GM23338 (cell line): ENCODE results near the gene NUP42. TPM values are rescaled to one million over a fixed set of nuclear protein-coding genes. Genes with fewer than 3 reads are reported as not detected.

ENCODE experiments used
- ATAC-seq: fragments of 200-7000 bp; cut with Tn5 transposase; 3 replicates; pipeline ENCODE4 v1.9.1; 2020
- DNase-seq: peaks from one replicate; pipeline ENCODE4 v3.0.0-alpha.2; 2015; ENCODE audit warnings: low spot score
- H2AFZ ChIP-seq: fragments of 200-600 bp; sonication (generic); 2 replicates; pipeline ENCODE4 v1.8.0; 2016; ENCODE audit warnings: antibody characterized with exemption, mild to moderate bottlenecking, moderate library complexity
- H3F3A ChIP-seq: fragments of 200-600 bp; sonication (generic); replicated peaks from 2 replicates; pipeline ENCODE4 v1.8.0; 2017; ENCODE audit warnings: antibody characterized with exemption, mixed run types, low read depth
- H3K27ac ChIP-seq: fragments of 200-600 bp; sonication (generic); 2 replicates; pipeline ENCODE4 v1.6.1; 2016; ENCODE audit warnings: low read depth
- H3K27me3 ChIP-seq: fragments of 200-600 bp; sonication (generic); 2 replicates; pipeline ENCODE4 v1.8.0; 2016; ENCODE audit warnings: mild to moderate bottlenecking, mixed run types, moderate library complexity; ENCODE audit not compliant: insufficient read depth
- H3K36me3 ChIP-seq: fragments of 200-600 bp; sonication (generic); 2 replicates; pipeline ENCODE4 v1.8.0; 2016; ENCODE audit warnings: mild to moderate bottlenecking; ENCODE audit not compliant: insufficient read depth
- H3K4me1 ChIP-seq: fragments of 200-600 bp; sonication (generic); 2 replicates; pipeline ENCODE4 v1.8.0; 2016; ENCODE audit warnings: mild to moderate bottlenecking, moderate library complexity; ENCODE audit not compliant: insufficient read depth
- H3K4me2 ChIP-seq: fragments of 200-600 bp; sonication (generic); 2 replicates; pipeline ENCODE4 v1.7.1; 2017; ENCODE audit warnings: mixed run types
- H3K4me3 ChIP-seq: fragments of 200-600 bp; sonication (generic); 2 replicates; pipeline ENCODE4 v1.6.1; 2016; ENCODE audit warnings: mixed run types
- H3K79me2 ChIP-seq: fragments of 200-600 bp; sonication (generic); replicated peaks from 2 replicates; pipeline ENCODE4 v1.8.0; 2017; ENCODE audit warnings: mild to moderate bottlenecking; ENCODE audit not compliant: insufficient read depth
- H3K9me2 ChIP-seq: fragments of 200-600 bp; sonication (generic); 2 replicates; pipeline ENCODE4 v1.8.0; 2017; ENCODE audit not compliant: insufficient read depth
- H4K20me1 ChIP-seq: fragments of 200-600 bp; sonication (generic); replicated peaks from 2 replicates; pipeline ENCODE4 v1.8.0; 2017; ENCODE audit warnings: mild to moderate bottlenecking; ENCODE audit not compliant: insufficient read depth
- H3K27ac Mint-ChIP-seq: 2 replicates; pipeline ENCODE4 v1.8.0; 2020; ENCODE audit warnings: inconsistent platforms, mild to moderate bottlenecking, moderate library complexity, mixed read lengths
- H3K27me3 Mint-ChIP-seq: 3 replicates; pipeline ENCODE4 v1.8.0; 2022; ENCODE audit warnings: low read depth, mild to moderate bottlenecking, moderate library complexity, mixed read lengths, inconsistent platforms; ENCODE audit not compliant: insufficient read depth, poor library complexity
- H3K36me3 Mint-ChIP-seq: 3 replicates; pipeline ENCODE4 v1.8.0; 2021; ENCODE audit warnings: low read depth, mild to moderate bottlenecking, inconsistent platforms, moderate library complexity, mixed read lengths
- H3K4me1 Mint-ChIP-seq: 3 replicates; pipeline ENCODE4 v1.8.0; 2020; ENCODE audit warnings: mild to moderate bottlenecking, inconsistent platforms, mixed read lengths
- H3K4me3 Mint-ChIP-seq: 3 replicates; pipeline ENCODE4 v1.8.0; 2021; ENCODE audit warnings: moderate library complexity, mild to moderate bottlenecking, inconsistent platforms, mixed read lengths
- H3K9me3 Mint-ChIP-seq: 3 replicates; pipeline ENCODE4 v1.8.0; 2020; ENCODE audit warnings: moderate library complexity, mild to moderate bottlenecking, inconsistent platforms, mixed read lengths
- EZH2phosphoT487 ChIP-seq: fragments of 200-600 bp; sonication (generic); IDR thresholded peaks from one replicate; pipeline ENCODE4 v1.8.1; 2018; ENCODE audit warnings: antibody characterized with exemption; ENCODE audit not compliant: unreplicated experiment
- JUNB ChIP-seq: IDR thresholded peaks from one replicate; pipeline ENCODE4 v1.6.1; 2016; ENCODE audit warnings: antibody characterized with exemption; ENCODE audit not compliant: unreplicated experiment
- POLR2AphosphoS5 ChIP-seq: IDR thresholded peaks from 2 replicates; pipeline ENCODE4 v1.6.1; 2016; ENCODE audit warnings: antibody characterized with exemption, low read depth
- STAT1 ChIP-seq: IDR thresholded peaks from one replicate; pipeline ENCODE4 v1.6.1; 2016; ENCODE audit warnings: antibody characterized with exemption; ENCODE audit not compliant: unreplicated experiment
- ZNF331 ChIP-seq: fragments of 250-450 bp; sonication (Bioruptor Pico); IDR thresholded peaks from 2 replicates; pipeline ENCODE4 v1.5.0; 2020; ENCODE audit warnings: low read depth, mild to moderate bottlenecking, moderate library complexity
- polyA plus RNA-seq: library from polyadenylated mRNA; unstranded; fragments of >200 nt; fragmentation: Nextera tagmentation; extraction: Ambion mirVana; gene quantifications from 2 replicates; pipeline ENCODE4 v1.2.1, GENCODE V29; 2016
- total RNA-seq: library from RNA; depleted of rRNA; stranded (reverse); fragments of >200 nt; shearing (Covaris generic); gene quantifications from 2 replicates; pipeline ENCODE4 v1.2.3, GENCODE V29; 2014
- TF ChIP-seq, protein P1 (sequence below): IDR thresholded peaks from 2 replicates; pipeline ENCODE4 v1.6.1; 2016; ENCODE audit warnings: antibody characterized with exemption
- TF ChIP-seq, protein P2 (sequence below), 2 experiments: fragments of 200-600 bp in 1 of 2; sonication (generic) in 1 of 2; conservative IDR thresholded peaks; 2 replicates each; pipeline versions ENCODE4 v1.5.1 to v1.6.1; 2016 to 2017; ENCODE audit warnings: antibody characterized with exemption in 2 of 2, low read depth in 2 of 2, mild to moderate bottlenecking in 2 of 2, moderate library complexity in 1 of 2
- TF ChIP-seq, protein P3 (sequence below): fragments of 250-450 bp; sonication (Bioruptor Pico); IDR thresholded peaks from 2 replicates; pipeline ENCODE4 v1.5.0; 2020; ENCODE audit warnings: mild to moderate bottlenecking, moderate library complexity
- TF ChIP-seq, protein P4 (sequence below): IDR thresholded peaks from one replicate; pipeline ENCODE4 v1.6.1; 2018; ENCODE audit warnings: antibody characterized with exemption; ENCODE audit not compliant: unreplicated experiment

The NUP42 gene
- total and polyA plus RNA-seq, 2 experiments from 2014 or later, result 39.1 to 42.7 TPM

DNA sequence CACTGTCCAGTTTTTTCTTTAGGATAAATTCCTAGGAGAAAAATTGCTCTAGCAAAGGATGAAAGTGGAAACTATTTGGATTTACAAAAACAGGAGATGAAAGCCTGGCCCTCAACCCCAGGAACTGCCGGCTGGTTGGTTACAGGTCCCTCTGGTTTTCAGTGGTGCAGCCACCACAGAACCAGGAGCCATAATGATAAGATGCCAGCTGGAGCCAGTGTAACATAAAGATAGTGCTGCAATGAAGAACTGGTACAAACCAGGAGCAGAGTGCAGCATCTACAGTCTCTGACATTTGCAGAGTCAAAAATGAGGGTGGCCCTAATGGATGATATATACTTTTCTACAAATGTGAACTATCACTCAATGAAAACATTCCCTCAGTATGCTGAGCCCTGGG lies 20.4 kb upstream of the NUP42 start:
- Histone ChIP-seq H3K79me2 (no peaks in the 10 kb centered on the region), H3K36me3 (no peaks in the 10 kb centered on the region), H3K4me1 (no peaks in the 10 kb centered on the region), H3K9me2 (no peaks in the 10 kb centered on the region), H4K20me1 (no peaks in the 10 kb centered on the region), H3K27ac (no peak overlapping the region), H3K4me2 (no peak overlapping the region), H3F3A (no peaks in the 10 kb centered on the region), H3K4me3 (no peak overlapping the region), H2AFZ (no peak overlapping the region), H3K27me3 (no peaks in the 10 kb centered on the region)
- Mint-ChIP-seq H3K36me3 (peaks cover 7% of the 10 kb centered on the region; the same call in 1 of the 3 replicates), H3K4me3 (no peak overlapping the region), H3K27ac (no peak overlapping the region), H3K9me3 (no peaks in the 10 kb centered on the region), H3K4me1 (no peaks in the 10 kb centered on the region), H3K27me3 (peaks cover 1% of the 10 kb centered on the region)
- TF ChIP-seq, protein P1, sequence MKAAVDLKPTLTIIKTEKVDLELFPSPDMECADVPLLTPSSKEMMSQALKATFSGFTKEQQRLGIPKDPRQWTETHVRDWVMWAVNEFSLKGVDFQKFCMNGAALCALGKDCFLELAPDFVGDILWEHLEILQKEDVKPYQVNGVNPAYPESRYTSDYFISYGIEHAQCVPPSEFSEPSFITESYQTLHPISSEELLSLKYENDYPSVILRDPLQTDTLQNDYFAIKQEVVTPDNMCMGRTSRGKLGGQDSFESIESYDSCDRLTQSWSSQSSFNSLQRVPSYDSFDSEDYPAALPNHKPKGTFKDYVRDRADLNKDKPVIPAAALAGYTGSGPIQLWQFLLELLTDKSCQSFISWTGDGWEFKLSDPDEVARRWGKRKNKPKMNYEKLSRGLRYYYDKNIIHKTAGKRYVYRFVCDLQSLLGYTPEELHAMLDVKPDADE, result no peak
- TF ChIP-seq STAT1 (no peak), JUNB (no peak), ZNF331 (CRISPR knock-in tag) (no peak)
- TF ChIP-seq, protein P2, sequence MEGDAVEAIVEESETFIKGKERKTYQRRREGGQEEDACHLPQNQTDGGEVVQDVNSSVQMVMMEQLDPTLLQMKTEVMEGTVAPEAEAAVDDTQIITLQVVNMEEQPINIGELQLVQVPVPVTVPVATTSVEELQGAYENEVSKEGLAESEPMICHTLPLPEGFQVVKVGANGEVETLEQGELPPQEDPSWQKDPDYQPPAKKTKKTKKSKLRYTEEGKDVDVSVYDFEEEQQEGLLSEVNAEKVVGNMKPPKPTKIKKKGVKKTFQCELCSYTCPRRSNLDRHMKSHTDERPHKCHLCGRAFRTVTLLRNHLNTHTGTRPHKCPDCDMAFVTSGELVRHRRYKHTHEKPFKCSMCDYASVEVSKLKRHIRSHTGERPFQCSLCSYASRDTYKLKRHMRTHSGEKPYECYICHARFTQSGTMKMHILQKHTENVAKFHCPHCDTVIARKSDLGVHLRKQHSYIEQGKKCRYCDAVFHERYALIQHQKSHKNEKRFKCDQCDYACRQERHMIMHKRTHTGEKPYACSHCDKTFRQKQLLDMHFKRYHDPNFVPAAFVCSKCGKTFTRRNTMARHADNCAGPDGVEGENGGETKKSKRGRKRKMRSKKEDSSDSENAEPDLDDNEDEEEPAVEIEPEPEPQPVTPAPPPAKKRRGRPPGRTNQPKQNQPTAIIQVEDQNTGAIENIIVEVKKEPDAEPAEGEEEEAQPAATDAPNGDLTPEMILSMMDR (conservative IDR thresholded peaks at IDR 0.05; ENCODE audit: low read depth in 2 of 2), result no peak
- ATAC-seq, result no peak
- DNase-seq, result no peak

DNA sequence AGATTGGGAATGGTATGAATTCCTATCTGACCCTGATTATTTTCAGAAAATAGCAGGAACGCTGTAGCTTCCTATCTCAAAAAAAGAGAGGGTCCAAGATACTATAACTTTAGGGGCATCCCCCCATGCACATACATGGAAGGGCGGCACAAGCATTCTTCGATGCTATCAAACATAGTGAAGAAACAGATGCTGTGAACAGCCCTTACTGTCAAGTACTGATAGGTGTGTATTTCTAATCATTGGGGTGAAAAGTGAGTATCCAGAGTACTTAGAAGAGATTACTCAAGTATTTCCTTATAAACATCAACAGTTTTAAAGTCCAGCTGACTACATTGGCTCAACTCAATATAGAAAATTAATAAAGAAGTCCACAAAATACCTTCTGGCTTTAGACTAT lies 17.0 kb upstream of the NUP42 start:
- TF ChIP-seq EZH2phosphoT487 (no peak), POLR2AphosphoS5 (no peak)
- TF ChIP-seq, protein P3, sequence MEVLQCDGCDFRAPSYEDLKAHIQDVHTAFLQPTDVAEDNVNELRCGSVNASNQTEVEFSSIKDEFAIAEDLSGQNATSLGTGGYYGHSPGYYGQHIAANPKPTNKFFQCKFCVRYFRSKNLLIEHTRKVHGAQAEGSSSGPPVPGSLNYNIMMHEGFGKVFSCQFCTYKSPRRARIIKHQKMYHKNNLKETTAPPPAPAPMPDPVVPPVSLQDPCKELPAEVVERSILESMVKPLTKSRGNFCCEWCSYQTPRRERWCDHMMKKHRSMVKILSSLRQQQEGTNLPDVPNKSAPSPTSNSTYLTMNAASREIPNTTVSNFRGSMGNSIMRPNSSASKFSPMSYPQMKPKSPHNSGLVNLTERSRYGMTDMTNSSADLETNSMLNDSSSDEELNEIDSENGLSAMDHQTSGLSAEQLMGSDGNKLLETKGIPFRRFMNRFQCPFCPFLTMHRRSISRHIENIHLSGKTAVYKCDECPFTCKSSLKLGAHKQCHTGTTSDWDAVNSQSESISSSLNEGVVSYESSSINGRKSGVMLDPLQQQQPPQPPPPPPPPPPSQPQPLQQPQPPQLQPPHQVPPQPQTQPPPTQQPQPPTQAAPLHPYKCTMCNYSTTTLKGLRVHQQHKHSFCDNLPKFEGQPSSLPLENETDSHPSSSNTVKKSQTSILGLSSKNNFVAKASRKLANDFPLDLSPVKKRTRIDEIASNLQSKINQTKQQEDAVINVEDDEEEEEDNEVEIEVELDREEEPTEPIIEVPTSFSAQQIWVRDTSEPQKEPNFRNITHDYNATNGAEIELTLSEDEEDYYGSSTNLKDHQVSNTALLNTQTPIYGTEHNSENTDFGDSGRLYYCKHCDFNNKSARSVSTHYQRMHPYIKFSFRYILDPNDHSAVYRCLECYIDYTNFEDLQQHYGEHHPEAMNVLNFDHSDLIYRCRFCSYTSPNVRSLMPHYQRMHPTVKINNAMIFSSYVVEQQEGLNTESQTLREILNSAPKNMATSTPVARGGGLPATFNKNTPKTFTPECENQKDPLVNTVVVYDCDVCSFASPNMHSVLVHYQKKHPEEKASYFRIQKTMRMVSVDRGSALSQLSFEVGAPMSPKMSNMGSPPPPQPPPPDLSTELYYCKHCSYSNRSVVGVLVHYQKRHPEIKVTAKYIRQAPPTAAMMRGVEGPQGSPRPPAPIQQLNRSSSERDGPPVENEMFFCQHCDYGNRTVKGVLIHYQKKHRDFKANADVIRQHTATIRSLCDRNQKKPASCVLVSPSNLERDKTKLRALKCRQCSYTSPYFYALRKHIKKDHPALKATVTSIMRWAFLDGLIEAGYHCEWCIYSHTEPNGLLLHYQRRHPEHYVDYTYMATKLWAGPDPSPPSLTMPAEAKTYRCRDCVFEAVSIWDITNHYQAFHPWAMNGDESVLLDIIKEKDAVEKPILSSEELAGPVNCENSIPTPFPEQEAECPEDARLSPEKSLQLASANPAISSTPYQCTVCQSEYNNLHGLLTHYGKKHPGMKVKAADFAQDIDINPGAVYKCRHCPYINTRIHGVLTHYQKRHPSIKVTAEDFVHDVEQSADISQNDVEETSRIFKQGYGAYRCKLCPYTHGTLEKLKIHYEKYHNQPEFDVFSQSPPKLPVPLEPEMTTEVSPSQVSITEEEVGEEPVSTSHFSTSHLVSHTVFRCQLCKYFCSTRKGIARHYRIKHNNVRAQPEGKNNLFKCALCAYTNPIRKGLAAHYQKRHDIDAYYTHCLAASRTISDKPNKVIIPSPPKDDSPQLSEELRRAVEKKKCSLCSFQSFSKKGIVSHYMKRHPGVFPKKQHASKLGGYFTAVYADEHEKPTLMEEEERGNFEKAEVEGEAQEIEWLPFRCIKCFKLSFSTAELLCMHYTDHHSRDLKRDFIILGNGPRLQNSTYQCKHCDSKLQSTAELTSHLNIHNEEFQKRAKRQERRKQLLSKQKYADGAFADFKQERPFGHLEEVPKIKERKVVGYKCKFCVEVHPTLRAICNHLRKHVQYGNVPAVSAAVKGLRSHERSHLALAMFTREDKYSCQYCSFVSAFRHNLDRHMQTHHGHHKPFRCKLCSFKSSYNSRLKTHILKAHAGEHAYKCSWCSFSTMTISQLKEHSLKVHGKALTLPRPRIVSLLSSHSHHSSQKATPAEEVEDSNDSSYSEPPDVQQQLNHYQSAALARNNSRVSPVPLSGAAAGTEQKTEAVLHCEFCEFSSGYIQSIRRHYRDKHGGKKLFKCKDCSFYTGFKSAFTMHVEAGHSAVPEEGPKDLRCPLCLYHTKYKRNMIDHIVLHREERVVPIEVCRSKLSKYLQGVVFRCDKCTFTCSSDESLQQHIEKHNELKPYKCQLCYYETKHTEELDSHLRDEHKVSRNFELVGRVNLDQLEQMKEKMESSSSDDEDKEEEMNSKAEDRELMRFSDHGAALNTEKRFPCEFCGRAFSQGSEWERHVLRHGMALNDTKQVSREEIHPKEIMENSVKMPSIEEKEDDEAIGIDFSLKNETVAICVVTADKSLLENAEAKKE, result no peak
- TF ChIP-seq, protein P4, sequence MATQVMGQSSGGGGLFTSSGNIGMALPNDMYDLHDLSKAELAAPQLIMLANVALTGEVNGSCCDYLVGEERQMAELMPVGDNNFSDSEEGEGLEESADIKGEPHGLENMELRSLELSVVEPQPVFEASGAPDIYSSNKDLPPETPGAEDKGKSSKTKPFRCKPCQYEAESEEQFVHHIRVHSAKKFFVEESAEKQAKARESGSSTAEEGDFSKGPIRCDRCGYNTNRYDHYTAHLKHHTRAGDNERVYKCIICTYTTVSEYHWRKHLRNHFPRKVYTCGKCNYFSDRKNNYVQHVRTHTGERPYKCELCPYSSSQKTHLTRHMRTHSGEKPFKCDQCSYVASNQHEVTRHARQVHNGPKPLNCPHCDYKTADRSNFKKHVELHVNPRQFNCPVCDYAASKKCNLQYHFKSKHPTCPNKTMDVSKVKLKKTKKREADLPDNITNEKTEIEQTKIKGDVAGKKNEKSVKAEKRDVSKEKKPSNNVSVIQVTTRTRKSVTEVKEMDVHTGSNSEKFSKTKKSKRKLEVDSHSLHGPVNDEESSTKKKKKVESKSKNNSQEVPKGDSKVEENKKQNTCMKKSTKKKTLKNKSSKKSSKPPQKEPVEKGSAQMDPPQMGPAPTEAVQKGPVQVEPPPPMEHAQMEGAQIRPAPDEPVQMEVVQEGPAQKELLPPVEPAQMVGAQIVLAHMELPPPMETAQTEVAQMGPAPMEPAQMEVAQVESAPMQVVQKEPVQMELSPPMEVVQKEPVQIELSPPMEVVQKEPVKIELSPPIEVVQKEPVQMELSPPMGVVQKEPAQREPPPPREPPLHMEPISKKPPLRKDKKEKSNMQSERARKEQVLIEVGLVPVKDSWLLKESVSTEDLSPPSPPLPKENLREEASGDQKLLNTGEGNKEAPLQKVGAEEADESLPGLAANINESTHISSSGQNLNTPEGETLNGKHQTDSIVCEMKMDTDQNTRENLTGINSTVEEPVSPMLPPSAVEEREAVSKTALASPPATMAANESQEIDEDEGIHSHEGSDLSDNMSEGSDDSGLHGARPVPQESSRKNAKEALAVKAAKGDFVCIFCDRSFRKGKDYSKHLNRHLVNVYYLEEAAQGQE, result no peak
- no peaks in the 10 kb centered on the region for H3K27me3 Mint-ChIP-seq
- no peak for ATAC-seq
- no peaks in the 10 kb centered on the region; the same call in 1 of the 2 replicates for H3K36me3 ChIP-seq
- H3K9me3 Mint-ChIP-seq, result no peaks in the 10 kb centered on the region
- H3K4me2 ChIP-seq, result no peak overlapping the region
- H3K9me2 ChIP-seq, result no peaks in the 10 kb centered on the region
- no peak overlapping the region for H3K27ac ChIP-seq
- no peaks in the 10 kb centered on the region for H3K4me1 Mint-ChIP-seq
- H3K27me3 ChIP-seq, result no peaks in the 10 kb centered on the region
- no peak overlapping the region for H3K27ac Mint-ChIP-seq
- no peak overlapping the region for H3K4me3 Mint-ChIP-seq
- DNase-seq, result no peak
- no peak overlapping the region for H3K4me3 ChIP-seq
- H3K36me3 Mint-ChIP-seq, result no peaks in the 10 kb centered on the region
- H3K4me1 ChIP-seq, result no peaks in the 10 kb centered on the region
- H2AFZ ChIP-seq, result no peak overlapping the region
- H3K79me2 ChIP-seq, result no peaks in the 10 kb centered on the region
- H4K20me1 ChIP-seq, result no peaks in the 10 kb centered on the region
- no peaks in the 10 kb centered on the region for H3F3A ChIP-seq
